OCI-LY1 (cell line): Measurements from ENCODE around the gene XRN2.

ENCODE experiments used
- H2AFZ ChIP-seq: fragments of 200-600 bp; sonication (generic), shearing (Covaris generic); 2 replicates; pipeline ENCODE4 v1.6.0; 2014; ENCODE audit warnings: antibody characterized with exemption, mild to moderate bottlenecking, low read length
- H3F3A ChIP-seq: fragments of 200-600 bp; sonication (generic), shearing (Covaris generic); 2 replicates; pipeline ENCODE4 v1.6.0; 2014; ENCODE audit warnings: mild to moderate bottlenecking, antibody characterized with exemption, low read length, moderate library complexity; ENCODE audit not compliant: insufficient read depth
- H3K27ac ChIP-seq: fragments of 200-600 bp; sonication (generic); 2 replicates; pipeline ENCODE4 v1.5.1; 2014; ENCODE audit warnings: low read length, mixed run types, mild to moderate bottlenecking, low read depth; ENCODE audit not compliant: poor library complexity, severe bottlenecking
- H3K27me3 ChIP-seq: fragments of 200-600 bp; sonication (generic); 2 replicates; pipeline ENCODE4 v1.6.0; 2014; ENCODE audit warnings: antibody characterized with exemption, mild to moderate bottlenecking, low read length, moderate library complexity; ENCODE audit not compliant: insufficient read depth
- H3K36me3 ChIP-seq: fragments of 200-600 bp; sonication (generic); 2 replicates; pipeline ENCODE4 v1.6.1; 2014; ENCODE audit warnings: mild to moderate bottlenecking, antibody characterized with exemption, low read length, moderate library complexity, mixed read lengths; ENCODE audit not compliant: insufficient read depth
- H3K4me1 ChIP-seq: fragments of 200-600 bp; sonication (generic); 2 replicates; pipeline ENCODE4 v1.5.1; 2014; ENCODE audit warnings: mild to moderate bottlenecking, low read length, moderate library complexity; ENCODE audit not compliant: insufficient read depth, severe bottlenecking
- H3K4me2 ChIP-seq: fragments of 200-600 bp; sonication (generic), shearing (Covaris generic); 2 replicates; pipeline ENCODE4 v1.6.1; 2014; ENCODE audit warnings: low read length
- H3K4me3 ChIP-seq: fragments of 200-600 bp; sonication (generic); 2 replicates; pipeline ENCODE4 v1.5.1; 2014; ENCODE audit warnings: low read length, low read depth, mild to moderate bottlenecking, mixed read lengths; ENCODE audit not compliant: poor library complexity, severe bottlenecking
- H3K79me2 ChIP-seq: fragments of 200-600 bp; shearing (Covaris generic); 2 replicates; pipeline ENCODE4 v1.6.1; 2016; ENCODE audit warnings: mixed run types, low read length, mixed read lengths; ENCODE audit not compliant: insufficient read depth
- H3K9ac ChIP-seq: fragments of 200-600 bp; sonication (generic), shearing (Covaris generic); 2 replicates; pipeline ENCODE4 v1.6.1; 2014; ENCODE audit warnings: mild to moderate bottlenecking, low read length, mixed read lengths
- H3K9me2 ChIP-seq: fragments of 200-600 bp; sonication (generic), shearing (Covaris generic); 2 replicates; pipeline ENCODE4 v1.6.1; 2014; ENCODE audit warnings: low read depth, mild to moderate bottlenecking, low read length, mixed read lengths
- H3K9me3 ChIP-seq: fragments of 200-600 bp; shearing (Covaris generic); 2 replicates; pipeline ENCODE4 v1.6.1; 2014; ENCODE audit warnings: low read length, mixed read lengths
- H4K20me1 ChIP-seq: fragments of 200-600 bp; sonication (generic), shearing (Covaris generic); 2 replicates; pipeline ENCODE4 v1.6.0; 2016; ENCODE audit warnings: mild to moderate bottlenecking, low read length; ENCODE audit not compliant: insufficient read depth
- CTCF ChIP-seq: fragments of 200-600 bp; sonication (generic), shearing (Covaris generic); IDR thresholded peaks from 2 replicates; pipeline ENCODE4 v1.5.1; 2017; ENCODE audit warnings: mild to moderate bottlenecking, antibody characterized with exemption, low read length, moderate library complexity, mixed read lengths
- EZH2 ChIP-seq: fragments of 200-600 bp; sonication (generic), shearing (Covaris generic); IDR thresholded peaks from 2 replicates; pipeline ENCODE4 v1.8.0; 2017; ENCODE audit warnings: borderline replicate concordance, mixed run types, mild to moderate bottlenecking, antibody characterized with exemption, low read length, moderate library complexity, mixed read lengths

The XRN2 gene

GRCh38 chr20:21278829-21279228 lies 24.3 kb upstream of the XRN2 start:
- TF ChIP-seq CTCF (no peak), EZH2 (no peak)
- H3K9ac ChIP-seq = no peak overlapping the region
- no peaks in the 10 kb centered on the region for H3K79me2 ChIP-seq
- no peaks in the 10 kb centered on the region for H3K27me3 ChIP-seq
- H2AFZ ChIP-seq = no peak overlapping the region
- no peaks in the 10 kb centered on the region for H3F3A ChIP-seq
- H3K4me2 ChIP-seq = no peak overlapping the region
- H3K4me1 ChIP-seq = no peaks in the 10 kb centered on the region
- no peaks in the 10 kb centered on the region for H3K9me3 ChIP-seq
- no peak overlapping the region for H3K4me3 ChIP-seq
- no peaks in the 10 kb centered on the region for H3K9me2 ChIP-seq
- H3K36me3 ChIP-seq = no peaks in the 10 kb centered on the region
- H3K27ac ChIP-seq = no peak overlapping the region
- no peaks in the 10 kb centered on the region for H4K20me1 ChIP-seq

- no peak for TF ChIP-seq CTCF
- TF ChIP-seq EZH2 = no peak
- H4K20me1 ChIP-seq = no peaks in the 10 kb centered on the region
- no peak overlapping the region for H3K4me2 ChIP-seq
- no peaks in the 10 kb centered on the region for H3F3A ChIP-seq
- no peaks in the 10 kb centered on the region for H3K9me3 ChIP-seq
- H3K27ac ChIP-seq = no peak overlapping the region
- no peaks in the 10 kb centered on the region for H3K79me2 ChIP-seq
- H3K9me2 ChIP-seq = no peaks in the 10 kb centered on the region
- no peaks in the 10 kb centered on the region for H3K27me3 ChIP-seq
- H2AFZ ChIP-seq = no peak overlapping the region
- H3K4me3 ChIP-seq = no peak overlapping the region
- H3K9ac ChIP-seq = no peak overlapping the region
- H3K4me1 ChIP-seq = no peaks in the 10 kb centered on the region
- H3K36me3 ChIP-seq = no peaks in the 10 kb centered on the region
These were observed 23.2 kb upstream of the XRN2 start for GRCh38 chr20:21279706-21280521.

- no peaks in the 10 kb centered on the region for H3K27me3 ChIP-seq
- TF ChIP-seq CTCF (no peak), EZH2 (no peak)
- no peak overlapping the region for H3K4me2 ChIP-seq
- no peaks in the 10 kb centered on the region for H3F3A ChIP-seq
- H3K9me3 ChIP-seq = no peaks in the 10 kb centered on the region
- H3K79me2 ChIP-seq = no peaks in the 10 kb centered on the region
- H3K36me3 ChIP-seq = no peaks in the 10 kb centered on the region
- no peaks in the 10 kb centered on the region for H3K9me2 ChIP-seq
- H4K20me1 ChIP-seq = no peaks in the 10 kb centered on the region
- no peaks in the 10 kb centered on the region for H3K4me1 ChIP-seq
- no peak overlapping the region for H2AFZ ChIP-seq
- no peak overlapping the region for H3K4me3 ChIP-seq
- no peak overlapping the region for H3K27ac ChIP-seq
- H3K9ac ChIP-seq = no peak overlapping the region
These were observed 22.6 kb upstream of the XRN2 start for GRCh38 chr20:21280522-21281016.
